Measurements from ENCODE around the gene AHNAK2.

AHNAK2 gene

GRCh38 chr14:104888489-104889374, 89.4 kb downstream of the AHNAK2 start:
- no peak for TF ChIP-seq JUND (IDR thresholded peaks at IDR 0.05; ENCODE audit: low read depth)
- DNase-seq (ENCODE audit: low read depth in 1 of 2, low spot score in 1 of 2), result no peak
- in situ Hi-C loops (cut with HindIII; ENCODE audit: low pct_unique_long_range_greater_than_20kb, low sequenced_read_pairs), result no loop called here

GRCh38 chr14:104887623-104888488, 90.3 kb downstream of the AHNAK2 start:
- in situ Hi-C loops (cut with HindIII; ENCODE audit: low pct_unique_long_range_greater_than_20kb, low sequenced_read_pairs), result no loop called here
- no peak for TF ChIP-seq JUND (IDR thresholded peaks at IDR 0.05; ENCODE audit: low read depth)
- DNase-seq (ENCODE audit: low read depth in 1 of 2, low spot score in 1 of 2), result no peak

Data from T47D (cell line).